Ovary (tissue), 3 donors: ENCODE results near the gene HTT-AS.

Experiments
- EP300 ChIP-seq: sonication (generic); formaldehyde crosslinking; IDR thresholded peaks from one replicate; pipeline ENCODE4 v1.6.1; 2017; ENCODE audit warnings: antibody characterized with exemption
- POLR2A ChIP-seq: fragments of 450-650 bp; IDR thresholded peaks from one replicate; pipeline ENCODE4 v1.6.1; 2017; ENCODE audit warnings: antibody characterized with exemption, mild to moderate bottlenecking, moderate library complexity
- TF ChIP-seq, protein P1 (sequence below), 3 donors: fragments of 450-650 bp in 2 of 3; fragments of 200-600 bp in 1 of 3; IDR thresholded peaks; one replicate each; pipeline versions ENCODE4 v1.5.1 to v1.8.0; 2016 to 2022; ENCODE audit warnings: antibody characterized with exemption in 3 of 3, mild to moderate bottlenecking in 1 of 3
- donor health status: DM: no; HTN: no; CAD: no.

DNA sequence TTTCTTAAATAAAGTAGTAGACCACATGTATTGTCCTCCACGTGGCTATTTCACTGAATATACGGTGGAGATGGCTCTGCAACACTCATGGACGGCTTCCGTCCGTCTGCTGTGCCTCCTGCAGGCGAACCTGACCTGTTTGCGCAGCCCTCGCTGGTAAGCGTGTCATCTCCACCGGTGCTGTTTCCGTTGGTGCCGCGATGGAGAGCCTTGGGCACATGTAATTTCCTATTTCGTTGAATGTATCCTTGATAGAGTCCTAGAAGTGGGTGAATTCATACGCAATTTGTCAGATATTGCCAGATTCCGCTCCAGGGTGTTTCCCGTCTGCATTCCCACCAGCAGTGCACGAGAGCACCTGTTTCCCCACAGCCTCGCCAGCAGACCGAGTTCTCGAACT is 48.5 kb downstream of the HTT-AS start:
- TF ChIP-seq, protein P1, sequence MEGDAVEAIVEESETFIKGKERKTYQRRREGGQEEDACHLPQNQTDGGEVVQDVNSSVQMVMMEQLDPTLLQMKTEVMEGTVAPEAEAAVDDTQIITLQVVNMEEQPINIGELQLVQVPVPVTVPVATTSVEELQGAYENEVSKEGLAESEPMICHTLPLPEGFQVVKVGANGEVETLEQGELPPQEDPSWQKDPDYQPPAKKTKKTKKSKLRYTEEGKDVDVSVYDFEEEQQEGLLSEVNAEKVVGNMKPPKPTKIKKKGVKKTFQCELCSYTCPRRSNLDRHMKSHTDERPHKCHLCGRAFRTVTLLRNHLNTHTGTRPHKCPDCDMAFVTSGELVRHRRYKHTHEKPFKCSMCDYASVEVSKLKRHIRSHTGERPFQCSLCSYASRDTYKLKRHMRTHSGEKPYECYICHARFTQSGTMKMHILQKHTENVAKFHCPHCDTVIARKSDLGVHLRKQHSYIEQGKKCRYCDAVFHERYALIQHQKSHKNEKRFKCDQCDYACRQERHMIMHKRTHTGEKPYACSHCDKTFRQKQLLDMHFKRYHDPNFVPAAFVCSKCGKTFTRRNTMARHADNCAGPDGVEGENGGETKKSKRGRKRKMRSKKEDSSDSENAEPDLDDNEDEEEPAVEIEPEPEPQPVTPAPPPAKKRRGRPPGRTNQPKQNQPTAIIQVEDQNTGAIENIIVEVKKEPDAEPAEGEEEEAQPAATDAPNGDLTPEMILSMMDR (IDR thresholded peaks at IDR 0.05) = no peak
- no peak for TF ChIP-seq POLR2A
- TF ChIP-seq EP300 = no peak
